Measurements from ENCODE around the gene FOXL3. TPM values are rescaled to one million over a fixed set of nuclear protein-coding genes. Genes with fewer than 3 reads are reported as not detected.

The FOXL3 gene
- total RNA-seq, 6 experiments from 2014 or later: not detected

- 38% methylated on average over 2 of the region's 15 CpGs for WGBS (ENCODE audit: insufficient coverage, low coverage, low lambda C conversion rate, missing lambda C conversion rate)
- no peak for TF ChIP-seq CTCF (IDR thresholded peaks at IDR 0.05)
- no peak for TF ChIP-seq POLR2A (IDR thresholded peaks at IDR 0.05)
- no peak for DNase-seq
- no peak overlapping the region for H3K4me3 ChIP-seq
- no peaks in the 10 kb centered on the region for H3K4me1 ChIP-seq
- no peaks in the 10 kb centered on the region for H3K36me3 ChIP-seq
- intact Hi-C loops (cut with DNase I): no loop called here
- H3K9me3 ChIP-seq: no peaks in the 10 kb centered on the region
- ATAC-seq: no peak
- H3K27me3 ChIP-seq: peaks cover 8 to 18% of the 10 kb centered on the region in 2 donors
- H3K27ac ChIP-seq: no peak overlapping the region
These were observed 2.9 kb downstream of the FOXL3 start for GRCh38 chr7:292826-293225.

- Histone ChIP-seq H3K4me3 (no peak overlapping the region), H3K9me3 (no peaks in the 10 kb centered on the region), H3K27me3 (peaks cover 8 to 18% of the 10 kb centered on the region in 2 donors), H3K27ac (no peak overlapping the region), H3K36me3 (no peaks in the 10 kb centered on the region), H3K4me1 (no peaks in the 10 kb centered on the region)
- no peak for DNase-seq
- WGBS (ENCODE audit: insufficient coverage, low coverage, low lambda C conversion rate, missing lambda C conversion rate): 68% methylated on average over 10 of the region's 23 CpGs
- no peak for ATAC-seq
- TF ChIP-seq POLR2A (IDR thresholded peaks at IDR 0.05): no peak
- TF ChIP-seq CTCF (IDR thresholded peaks at IDR 0.05): no peak
- intact Hi-C loops (cut with DNase I): no loop called here
These were observed 3.9 kb downstream of the FOXL3 start for GRCh38 chr7:293681-294439.

- no peak for DNase-seq
- H3K27ac ChIP-seq: no peak overlapping the region
These were observed 4.6 kb downstream of the FOXL3 start for GRCh38 chr7:294440-295154.

More at GRCh38 chr7:294440-295154, 4.6 kb downstream of the FOXL3 start:
- Histone ChIP-seq H3K9me3 (no peaks in the 10 kb centered on the region), H3K36me3 (no peaks in the 10 kb centered on the region), H3K4me3 (no peak overlapping the region), H3K27me3 (peaks cover 4 to 18% of the 10 kb centered on the region in 2 donors), H3K4me1 (no peaks in the 10 kb centered on the region)
- no peak for TF ChIP-seq POLR2A (IDR thresholded peaks at IDR 0.05)
- TF ChIP-seq CTCF (IDR thresholded peaks at IDR 0.05): no peak
- intact Hi-C loops (cut with DNase I): no loop called here
- WGBS (ENCODE audit: insufficient coverage, low coverage, low lambda C conversion rate, missing lambda C conversion rate): 52% methylated on average over 12 of the region's 25 CpGs
- no peak for ATAC-seq

Measured in right lobe of liver (tissue), 6 donors.